Activated CD4-positive, alpha-beta T cell treated with anti-CD3 and anti-CD28 coated beads, Interleukin-10, Interleukin-2, amounts not matched to agents 100 ng/mL and 50 ng/mL, durations not matched to agents 16 hours and 8 hours (primary cell): Measurements from ENCODE around the gene NFAT5.

Experiments
- DNase-seq: peaks from one replicate; pipeline ENCODE4 v3.0.0-alpha.2; 2020

NFAT5 gene

GRCh38 chr16:69654280-69654931 is 88.6 kb downstream of the NFAT5 start:
- no peak for DNase-seq

GRCh38 chr16:69660166-69660565 is 94.4 kb downstream of the NFAT5 start:
- DNase-seq = no peak

GRCh38 chr16:69662901-69663300 is 97.1 kb downstream of the NFAT5 start:
- no peak for DNase-seq

- DNase-seq = no peak
Measured at GRCh38 chr16:69663846-69664245, 98.1 kb downstream of the NFAT5 start.

- DNase-seq = no peak
Measured at GRCh38 chr16:69669577-69669976, 103.8 kb downstream of the NFAT5 start.

- no peak for DNase-seq
Measured at GRCh38 chr16:69672315-69672997, 106.7 kb downstream of the NFAT5 start.

- DNase-seq = no peak
Measured at GRCh38 chr16:69672998-69673713, 107.4 kb downstream of the NFAT5 start.

GRCh38 chr16:69680358-69680757 is 114.6 kb downstream of the NFAT5 start:
- no peak for DNase-seq

GRCh38 chr16:69688589-69688988 is 122.8 kb downstream of the NFAT5 start:
- no peak for DNase-seq

- peak; percentile 4 for DNase-seq
Measured at GRCh38 chr16:69691980-69692911, 126.5 kb downstream of the NFAT5 start.

- DNase-seq = no peak
Measured at GRCh38 chr16:69693916-69694315, 128.2 kb downstream of the NFAT5 start.

GRCh38 chr16:69698404-69698803 is 132.6 kb downstream of the NFAT5 start:
- no peak for DNase-seq

GRCh38 chr16:69699915-69700314 is 134.1 kb downstream of the NFAT5 start:
- DNase-seq = no peak

- DNase-seq = no peak
Measured at GRCh38 chr16:69701452-69701851, 135.7 kb downstream of the NFAT5 start.

GRCh38 chr16:69701866-69702265 is 136.1 kb downstream of the NFAT5 start:
- no peak for DNase-seq

GRCh38 chr16:69703638-69704037 is 137.9 kb downstream of the NFAT5 start:
- no peak for DNase-seq

GRCh38 chr16:69706256-69706974 is 140.6 kb downstream of the NFAT5 start:
- no peak for DNase-seq

- no peak for DNase-seq
Measured at GRCh38 chr16:69706975-69707340, 141.2 kb downstream of the NFAT5 start.

- no peak for DNase-seq
Measured at GRCh38 chr16:69707920-69708683, 142.3 kb downstream of the NFAT5 start.

GRCh38 chr16:69709456-69710084 is 143.8 kb downstream of the NFAT5 start:
- DNase-seq = peak; percentile 66
